DND-41 (cell line): ENCODE results near the gene NFIB.

Experiments
- ATAC-seq: fragments of 200-7000 bp; cut with Tn5 transposase; 3 replicates; pipeline ENCODE4 v1.9.1; 2021; ENCODE audit warnings: low read depth; ENCODE audit not compliant: insufficient read depth
- DNase-seq: peaks from one replicate; pipeline ENCODE4 v3.0.0-alpha.2; 2020
- H2AFZ ChIP-seq: 2 replicates; pipeline ENCODE4 v1.6.0; 2012; ENCODE audit warnings: low read depth, low read length
- H3K27ac ChIP-seq: 2 replicates; pipeline ENCODE4 v1.5.1; 2012; ENCODE audit warnings: low read length, inconsistent platforms
- H3K27me3 ChIP-seq: fragments of 200-600 bp; sonication (generic); 2 replicates; pipeline ENCODE4 v1.6.0; 2012; ENCODE audit warnings: low read length, mild to moderate bottlenecking, inconsistent platforms; ENCODE audit not compliant: insufficient read depth, poor library complexity
- H3K36me3 ChIP-seq: 2 replicates; pipeline ENCODE4 v1.5.1; 2012; ENCODE audit warnings: low read length, inconsistent platforms; ENCODE audit not compliant: insufficient read depth
- H3K4me1 ChIP-seq: 2 replicates; pipeline ENCODE4 v1.5.1; 2012; ENCODE audit warnings: mild to moderate bottlenecking, low read length; ENCODE audit not compliant: insufficient read depth
- H3K4me2 ChIP-seq: 2 replicates; pipeline ENCODE4 v1.6.0; 2012; ENCODE audit warnings: mild to moderate bottlenecking, moderate library complexity, low read length, inconsistent platforms; ENCODE audit not compliant: insufficient read depth
- H3K4me3 ChIP-seq, 2 experiments: fragments of 200-600 bp in 1 of 2; shearing (Covaris generic) in 1 of 2; 2 replicates each; pipeline ENCODE4 v1.5.1; 2012 to 2016; ENCODE audit warnings: inconsistent platforms in 2 of 2, low read length in 2 of 2, mild to moderate bottlenecking in 2 of 2, low read depth in 1 of 2, moderate library complexity in 1 of 2
- H3K79me2 ChIP-seq: 2 replicates; pipeline ENCODE4 v1.6.0; 2012; ENCODE audit warnings: low read length, inconsistent platforms; ENCODE audit not compliant: insufficient read depth
- H3K9ac ChIP-seq: 2 replicates; pipeline ENCODE4 v1.6.0; 2012; ENCODE audit warnings: low read depth, mild to moderate bottlenecking, inconsistent platforms, low read length, moderate library complexity
- H3K9me3 ChIP-seq: 2 replicates; pipeline ENCODE4 v1.5.1; 2012; ENCODE audit warnings: low read length, moderate library complexity, mild to moderate bottlenecking, inconsistent platforms; ENCODE audit not compliant: insufficient read depth, severe bottlenecking
- H4K20me1 ChIP-seq: 2 replicates; pipeline ENCODE4 v1.6.0; 2012; ENCODE audit warnings: low read length; ENCODE audit not compliant: insufficient read depth
- EZH2 ChIP-seq: IDR thresholded peaks from 3 replicates; pipeline ENCODE4 v1.6.1; 2012; ENCODE audit warnings: borderline replicate concordance, low read depth, mild to moderate bottlenecking, moderate library complexity, low read length, inconsistent platforms; ENCODE audit not compliant: severe bottlenecking
- TF ChIP-seq, protein P1 (sequence below): IDR thresholded peaks from 2 replicates; pipeline ENCODE4 v1.5.1; 2012; ENCODE audit warnings: borderline replicate concordance, low read length, moderate library complexity, mild to moderate bottlenecking; ENCODE audit not compliant: poor library complexity, severe bottlenecking; ENCODE audit errors: extremely low read depth

NFIB gene

DNA sequence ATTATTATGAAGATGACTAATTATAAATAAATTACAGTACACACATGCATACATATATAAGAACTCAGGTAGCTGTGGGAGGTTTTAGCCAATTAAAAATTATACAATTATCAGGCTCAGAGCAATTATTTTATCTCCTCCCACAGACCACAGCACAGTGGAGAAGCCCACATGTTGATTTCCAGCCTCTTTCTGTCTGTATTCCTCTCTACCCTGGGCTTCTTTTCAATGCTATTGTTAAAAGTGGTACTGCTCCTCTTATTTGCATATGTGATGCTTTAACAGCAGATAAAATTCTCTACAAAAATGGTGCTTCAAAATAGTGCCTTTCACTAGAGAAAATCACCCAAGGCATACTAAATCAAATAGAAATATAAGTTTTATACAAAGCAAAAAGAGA is 218.7 kb downstream of the NFIB start:
- H4K20me1 ChIP-seq: no peaks in the 10 kb centered on the region
- no peak for ATAC-seq
- DNase-seq: no peak
- TF ChIP-seq, protein P1, sequence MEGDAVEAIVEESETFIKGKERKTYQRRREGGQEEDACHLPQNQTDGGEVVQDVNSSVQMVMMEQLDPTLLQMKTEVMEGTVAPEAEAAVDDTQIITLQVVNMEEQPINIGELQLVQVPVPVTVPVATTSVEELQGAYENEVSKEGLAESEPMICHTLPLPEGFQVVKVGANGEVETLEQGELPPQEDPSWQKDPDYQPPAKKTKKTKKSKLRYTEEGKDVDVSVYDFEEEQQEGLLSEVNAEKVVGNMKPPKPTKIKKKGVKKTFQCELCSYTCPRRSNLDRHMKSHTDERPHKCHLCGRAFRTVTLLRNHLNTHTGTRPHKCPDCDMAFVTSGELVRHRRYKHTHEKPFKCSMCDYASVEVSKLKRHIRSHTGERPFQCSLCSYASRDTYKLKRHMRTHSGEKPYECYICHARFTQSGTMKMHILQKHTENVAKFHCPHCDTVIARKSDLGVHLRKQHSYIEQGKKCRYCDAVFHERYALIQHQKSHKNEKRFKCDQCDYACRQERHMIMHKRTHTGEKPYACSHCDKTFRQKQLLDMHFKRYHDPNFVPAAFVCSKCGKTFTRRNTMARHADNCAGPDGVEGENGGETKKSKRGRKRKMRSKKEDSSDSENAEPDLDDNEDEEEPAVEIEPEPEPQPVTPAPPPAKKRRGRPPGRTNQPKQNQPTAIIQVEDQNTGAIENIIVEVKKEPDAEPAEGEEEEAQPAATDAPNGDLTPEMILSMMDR: no peak
- no peak for TF ChIP-seq EZH2
- no peak overlapping the region for H3K9ac ChIP-seq
- no peaks in the 10 kb centered on the region for H3K4me1 ChIP-seq
- H3K27me3 ChIP-seq: no peaks in the 10 kb centered on the region
- no peak overlapping the region for H2AFZ ChIP-seq
- no peaks in the 10 kb centered on the region for H3K9me3 ChIP-seq
- H3K79me2 ChIP-seq: no peaks in the 10 kb centered on the region
- H3K36me3 ChIP-seq: no peaks in the 10 kb centered on the region
- H3K4me3 ChIP-seq: no peak overlapping the region
- no peak overlapping the region for H3K4me2 ChIP-seq
- no peak overlapping the region for H3K27ac ChIP-seq

GRCh38 chr9:14094491-14094890 is 219.4 kb downstream of the NFIB start:
- no peaks in the 10 kb centered on the region for H3K79me2 ChIP-seq
- ATAC-seq: no peak
- no peaks in the 10 kb centered on the region for H3K36me3 ChIP-seq
- H3K4me3 ChIP-seq: no peak overlapping the region
- H3K9ac ChIP-seq: no peak overlapping the region
- H3K4me1 ChIP-seq: no peaks in the 10 kb centered on the region
- TF ChIP-seq EZH2: no peak
- TF ChIP-seq, protein P1: no peak
- H4K20me1 ChIP-seq: no peaks in the 10 kb centered on the region
- H2AFZ ChIP-seq: no peak overlapping the region
- H3K27ac ChIP-seq: no peak overlapping the region
- H3K27me3 ChIP-seq: no peaks in the 10 kb centered on the region
- H3K9me3 ChIP-seq: no peaks in the 10 kb centered on the region
- no peak overlapping the region for H3K4me2 ChIP-seq
- no peak for DNase-seq

- H3K4me2 ChIP-seq: no peak overlapping the region
- no peaks in the 10 kb centered on the region for H3K4me1 ChIP-seq
- H2AFZ ChIP-seq: no peak overlapping the region
- ATAC-seq (no peak), DNase-seq (no peak)
- TF ChIP-seq, protein P1: no peak
- TF ChIP-seq EZH2: no peak
- no peak overlapping the region for H3K27ac ChIP-seq
- no peak overlapping the region for H3K4me3 ChIP-seq
- H3K9ac ChIP-seq: no peak overlapping the region
- H3K79me2 ChIP-seq: no peaks in the 10 kb centered on the region
- no peaks in the 10 kb centered on the region for H4K20me1 ChIP-seq
- H3K36me3 ChIP-seq: no peaks in the 10 kb centered on the region
- no peaks in the 10 kb centered on the region for H3K27me3 ChIP-seq
- no peaks in the 10 kb centered on the region for H3K9me3 ChIP-seq
These were observed 221.6 kb downstream of the NFIB start for GRCh38 chr9:14092344-14092743.

DNA sequence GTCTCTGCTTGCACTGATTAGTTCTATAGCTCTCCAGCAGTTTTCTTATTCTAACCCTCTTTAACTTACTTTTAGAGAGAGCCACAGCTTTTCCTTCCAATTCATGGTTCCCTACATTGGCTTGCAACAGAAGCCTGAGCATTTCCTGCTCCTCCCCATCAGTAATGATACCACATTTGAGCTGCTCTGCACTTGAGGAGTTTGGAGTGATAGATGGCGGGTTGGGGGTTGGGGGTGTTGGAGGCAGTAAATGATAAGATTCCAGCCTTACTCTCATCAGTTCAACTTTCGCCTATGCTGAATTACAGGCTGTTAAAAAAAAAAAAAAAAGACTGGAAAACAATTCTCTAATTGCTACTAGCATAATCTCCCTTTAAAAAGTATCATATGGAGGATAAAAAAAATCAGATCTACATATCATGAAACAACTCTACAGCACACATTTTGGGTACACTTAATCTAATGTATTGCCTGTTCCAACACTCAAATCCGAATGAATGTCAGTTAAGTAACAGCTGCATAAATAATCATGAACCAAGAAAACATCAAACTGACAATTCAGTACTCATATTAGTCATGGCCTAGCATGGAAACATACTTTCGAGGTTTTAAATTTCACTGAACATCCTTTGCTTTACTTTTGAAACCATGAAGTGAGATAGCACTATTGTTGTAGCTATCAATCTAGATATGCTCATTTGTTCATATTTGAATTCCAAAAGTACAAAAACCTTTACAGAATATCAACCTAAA is 224.7 kb downstream of the NFIB start:
- H4K20me1 ChIP-seq: no peaks in the 10 kb centered on the region
- H3K4me3 ChIP-seq: no peak overlapping the region
- H3K79me2 ChIP-seq: no peaks in the 10 kb centered on the region
- DNase-seq (no peak), ATAC-seq (no peak)
- TF ChIP-seq EZH2: no peak
- TF ChIP-seq, protein P1: no peak
- no peaks in the 10 kb centered on the region for H3K9me3 ChIP-seq
- no peaks in the 10 kb centered on the region for H3K36me3 ChIP-seq
- H3K27me3 ChIP-seq: no peaks in the 10 kb centered on the region
- no peak overlapping the region for H3K27ac ChIP-seq
- H3K4me2 ChIP-seq: no peak overlapping the region
- no peak overlapping the region for H2AFZ ChIP-seq
- H3K4me1 ChIP-seq: no peaks in the 10 kb centered on the region
- no peak overlapping the region for H3K9ac ChIP-seq
